Caki2 (cell line): ENCODE results near the gene MAST3. TPM values are rescaled to one million over a fixed set of nuclear protein-coding genes. Genes with fewer than 3 reads are reported as not detected.

Experiments
- DNase-seq: peaks from one replicate; pipeline ENCODE4 v3.0.0-alpha.2; 2015; ENCODE audit warnings: low read depth
- in situ Hi-C: cut with HindIII; loops from 2 replicates; pipeline ENCODE4 v1.10.0; 2016; ENCODE audit warnings: low sequenced_read_pairs, low pct_unique_long_range_greater_than_20kb, mixed read lengths
- total RNA-seq: library from RNA; depleted of rRNA; stranded (reverse); fragments of >200 nt; shearing (Covaris generic); gene quantifications from 2 replicates; pipeline ENCODE4 v1.2.3, GENCODE V29; 2014; ENCODE audit warnings: low replicate concordance; rRNA removed

Gene MAST3
- total RNA-seq, 1 experiment from 2014 or later, result 1.8 TPM

DNA sequence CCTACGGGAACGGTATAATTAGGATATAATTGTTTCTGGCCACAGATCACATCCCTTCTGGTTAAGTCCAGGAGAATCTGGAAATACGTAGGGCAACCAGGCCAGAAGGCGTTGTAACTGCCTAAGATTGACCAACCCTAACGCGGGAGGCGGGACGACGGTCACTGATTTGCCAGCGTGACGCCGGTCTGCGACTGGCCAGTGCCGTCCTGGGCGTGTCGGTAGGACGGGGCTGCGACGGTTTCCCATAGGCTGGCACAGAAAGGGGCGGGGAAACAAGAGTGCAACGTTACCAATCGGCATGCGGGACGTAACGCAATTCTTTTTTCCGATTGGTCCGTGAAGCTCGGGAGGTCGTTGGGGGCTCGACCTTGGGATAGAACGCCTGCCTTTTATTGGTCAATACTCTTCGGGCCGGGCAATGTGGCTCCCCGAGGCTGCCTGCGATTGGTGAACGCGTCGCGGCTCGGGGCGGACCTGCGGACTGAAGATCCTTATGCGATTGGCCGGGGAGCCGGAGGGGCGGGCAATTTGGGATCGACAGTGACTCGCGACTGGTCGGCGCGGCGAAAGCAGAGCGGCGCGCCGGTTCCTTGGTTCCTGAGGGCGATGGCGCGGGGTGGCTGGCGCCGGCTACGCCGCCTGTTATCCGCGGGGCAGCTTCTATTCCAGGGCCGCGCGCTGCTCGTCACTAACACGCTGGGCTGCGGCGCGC is 95.3 kb downstream of the MAST3 start, which contains the start of gene MPV17L2:
TSS of gene MPV17L2 (plus strand) at position 546 of the 715 bp plus-strand sequence. CDS start at position 610, 64 bp downstream.
- DNase-seq, result peak; percentile 100

DNA sequence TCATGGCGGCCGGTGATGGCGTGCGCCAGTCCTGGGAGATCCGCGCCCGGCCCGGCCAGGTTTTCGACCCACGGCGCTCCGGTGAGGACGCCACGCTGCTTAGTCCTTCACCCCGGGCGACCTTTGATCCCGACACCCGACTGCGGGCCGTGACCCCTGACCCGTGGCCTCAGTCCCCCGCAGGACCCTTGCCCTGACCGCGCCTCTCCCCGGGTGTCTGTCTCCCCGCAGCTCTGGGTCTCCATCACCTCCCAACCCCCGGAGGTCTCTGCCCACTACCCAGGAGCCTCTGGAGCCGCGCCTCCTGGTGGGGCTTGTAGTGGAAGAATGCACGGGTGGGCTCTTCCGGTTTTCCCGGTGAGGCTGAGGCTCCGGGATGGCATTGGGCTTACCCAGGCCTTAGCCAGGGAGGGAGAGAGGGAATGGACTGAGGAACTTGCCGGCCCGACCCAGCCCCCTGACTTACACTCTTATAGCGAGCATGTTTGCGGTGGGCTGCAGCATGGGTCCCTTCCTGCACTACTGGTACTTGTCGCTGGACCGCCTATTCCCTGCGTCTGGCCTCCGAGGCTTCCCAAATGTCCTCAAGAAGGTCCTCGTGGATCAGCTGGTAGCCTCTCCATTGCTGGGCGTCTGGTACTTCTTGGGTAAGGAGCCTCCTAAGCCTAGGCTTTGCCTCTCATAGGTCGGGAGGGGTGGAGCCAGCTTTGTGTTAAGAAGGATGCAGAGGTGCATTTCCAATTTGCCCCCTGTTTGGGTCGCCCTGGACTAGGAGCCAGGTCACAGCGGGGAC is 96.0 kb downstream of the MAST3 start:
- in situ Hi-C loops, result no loop called here

More for the DNA sequence above, 95.3 kb downstream of the MAST3 start, which contains the start of gene MPV17L2:
- in situ Hi-C loops, result no loop called here

DNA sequence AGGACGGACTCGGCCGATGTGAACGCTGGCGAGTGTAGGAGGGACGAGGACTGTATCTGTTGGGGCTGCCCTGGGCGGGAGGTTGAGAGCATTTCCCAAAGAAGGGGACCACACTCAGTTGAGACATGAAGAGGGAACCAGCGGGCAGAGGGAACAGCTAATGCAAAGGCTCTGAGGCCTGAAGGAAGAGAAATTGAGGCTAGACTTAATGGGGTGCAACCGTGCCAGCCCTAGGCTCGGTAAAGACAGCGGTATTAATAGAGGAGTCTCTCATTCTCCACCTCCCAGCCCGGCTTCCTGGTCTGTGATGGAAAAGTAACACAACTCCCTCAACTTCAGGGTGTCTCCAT is 96.6 kb downstream of the MAST3 start:
- in situ Hi-C loops, result no loop called here
- DNase-seq, result no peak

More for the DNA sequence above, 96.0 kb downstream of the MAST3 start:
- DNase-seq, result no peak

DNA sequence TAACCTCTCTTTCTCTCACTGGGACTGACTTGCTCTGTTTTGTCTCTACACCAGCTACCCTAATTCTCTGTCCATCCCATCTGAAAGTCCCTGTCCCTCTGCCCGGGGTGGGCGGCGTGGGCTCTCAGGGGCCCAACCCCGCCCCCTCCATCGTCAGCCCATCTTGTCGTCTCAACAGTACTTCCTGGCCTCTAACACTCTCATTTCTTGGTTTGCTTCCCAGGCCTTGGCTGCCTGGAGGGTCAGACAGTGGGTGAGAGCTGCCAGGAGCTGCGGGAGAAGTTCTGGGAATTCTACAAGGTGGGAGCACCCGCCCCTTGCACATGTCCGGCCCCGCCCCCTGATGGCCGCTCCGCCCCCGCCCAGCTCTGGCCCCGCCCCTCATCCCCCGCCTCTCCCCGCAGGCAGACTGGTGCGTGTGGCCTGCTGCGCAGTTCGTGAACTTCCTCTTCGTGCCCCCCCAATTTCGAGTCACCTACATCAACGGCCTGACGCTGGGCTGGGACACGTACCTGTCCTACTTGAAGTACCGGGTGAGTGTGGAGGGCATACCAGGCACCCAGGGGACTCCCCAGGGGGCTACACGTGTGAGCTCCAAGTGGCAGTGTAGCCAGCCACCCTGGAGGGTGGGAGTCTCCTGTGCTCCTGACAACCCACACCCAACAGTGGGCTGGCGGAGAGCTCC is 97.1 kb downstream of the MAST3 start:
- peak; percentile 35 for DNase-seq
- in situ Hi-C loops, result no loop called here

DNA sequence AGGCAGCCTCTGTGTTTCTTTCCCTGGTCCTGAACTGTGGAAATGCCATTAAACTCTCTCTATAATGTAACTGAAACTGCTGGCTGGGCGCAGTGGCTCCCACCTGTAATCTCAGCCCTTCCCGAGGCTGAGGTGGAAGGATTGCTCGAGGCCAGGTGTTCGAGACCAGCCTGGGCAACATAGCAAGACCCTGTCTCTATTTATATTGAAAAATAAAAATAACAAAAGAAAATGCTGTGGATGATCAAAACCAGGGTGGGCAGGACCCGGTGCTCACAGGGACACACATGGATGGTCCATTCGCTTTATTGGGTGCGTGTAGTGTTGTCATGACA is 98.9 kb downstream of the MAST3 start:
- in situ Hi-C loops, result no loop called here
- DNase-seq, result no peak

DNA sequence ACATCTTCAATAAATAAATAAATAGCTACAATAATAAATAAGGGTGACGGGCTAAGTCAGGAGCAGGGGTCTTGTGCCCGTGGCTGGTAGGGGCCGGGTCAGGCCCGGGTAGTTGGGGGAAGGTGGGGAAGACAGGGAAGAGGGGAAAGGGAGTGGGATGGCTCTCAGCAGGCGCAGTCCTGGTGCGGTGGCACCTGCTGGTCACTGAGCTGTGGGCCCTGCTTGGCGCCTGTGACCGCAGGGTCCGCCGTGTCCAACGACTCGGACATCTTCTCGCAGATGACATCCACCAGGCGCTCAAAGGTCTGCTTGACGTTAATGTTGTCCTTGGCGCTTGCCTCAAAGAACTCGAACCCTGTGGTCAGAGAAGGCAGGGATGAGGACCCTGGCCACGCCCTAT is 99.7 kb downstream of the MAST3 start:
- no peak for DNase-seq
- in situ Hi-C loops, result no loop called here

DNA sequence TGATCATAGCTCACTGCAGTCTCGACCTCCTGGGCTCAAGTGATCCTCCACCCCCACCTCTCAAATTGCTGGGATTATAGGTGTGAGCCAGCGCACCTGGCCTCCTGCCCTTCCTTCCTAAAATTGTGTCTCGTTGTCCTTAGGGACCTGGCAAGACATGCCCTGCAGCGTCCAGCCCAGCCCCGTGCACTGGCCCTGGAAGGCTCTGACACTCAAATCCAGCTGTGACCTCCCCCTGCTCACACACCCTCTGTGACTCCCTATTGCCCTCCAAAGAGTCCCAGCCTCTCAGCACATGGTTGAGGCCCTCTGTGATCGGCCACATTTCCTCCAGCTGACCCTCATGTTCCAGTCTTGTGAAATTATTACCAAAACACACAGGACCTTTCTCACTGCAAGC is 100.4 kb downstream of the MAST3 start:
- DNase-seq, result no peak
- in situ Hi-C loops, result no loop called here

DNA sequence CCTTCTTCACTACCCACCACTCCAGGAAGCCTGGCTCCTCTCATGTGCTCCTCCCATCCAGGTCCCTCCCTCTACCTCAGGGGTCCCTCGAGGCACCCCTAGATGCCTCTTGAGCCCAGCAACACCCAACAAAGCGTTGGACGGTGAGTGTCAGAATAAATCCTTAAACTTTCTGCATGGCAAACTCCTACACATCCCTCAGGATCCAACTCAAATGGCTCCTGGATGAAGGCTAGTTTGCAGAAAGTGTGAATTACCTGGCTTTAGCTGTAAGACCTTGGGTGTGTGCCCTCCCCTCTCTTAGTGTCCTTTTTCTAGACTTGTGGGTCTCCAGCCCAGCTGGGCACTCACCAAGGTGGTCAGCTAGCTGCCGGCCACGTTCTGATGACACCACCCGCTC is 100.8 kb downstream of the MAST3 start:
- in situ Hi-C loops, result no loop called here
- no peak for DNase-seq

Other genes with a start within 250 kb of the MAST3 start
- gene JAK3, start 249.8 kb upstream of the MAST3 start, total RNA-seq, result 2.5 and 5.0 TPM in 2 replicates
- gene RPL18A, start 237.9 kb upstream of the MAST3 start, total RNA-seq, result 852 and 893 TPM in 2 replicates
- gene SLC5A5, start 225.8 kb upstream of the MAST3 start, total RNA-seq, result not detected in 2 replicates
- gene CCDC124, start 164.8 kb upstream of the MAST3 start, total RNA-seq, result 204 and 270 TPM in 2 replicates
- gene KCNN1, start 130.7 kb upstream of the MAST3 start, total RNA-seq, result not detected in 2 replicates
- 57.4 and 76.7 TPM in 2 replicates for gene ARRDC2, start 89.6 kb upstream of the MAST3 start, total RNA-seq
- 0.44 TPM in 1 of 2 replicates, not detected in the other for gene IL12RB1, start 10.8 kb upstream of the MAST3 start, total RNA-seq
- 8.1 and 43.6 TPM in 2 replicates for gene PIK3R2, start 55.4 kb downstream of the MAST3 start, total RNA-seq
- gene IFI30, start 76.0 kb downstream of the MAST3 start, total RNA-seq, result 51.9 and 79.3 TPM in 2 replicates
- 10.3 and 22.3 TPM in 2 replicates for gene MPV17L2, start 95.4 kb downstream of the MAST3 start, total RNA-seq
- 0.84 TPM in 1 of 2 replicates, not detected in the other for gene RAB3A, start 106.3 kb downstream of the MAST3 start, total RNA-seq
- not detected in 2 replicates for gene PDE4C, start 128.7 kb downstream of the MAST3 start, total RNA-seq
- not detected in 2 replicates for gene IQCN, start 176.7 kb downstream of the MAST3 start, total RNA-seq
- gene JUND, start 183.8 kb downstream of the MAST3 start, total RNA-seq, result 115 and 120 TPM in 2 replicates
- gene LSM4, start 225.3 kb downstream of the MAST3 start, total RNA-seq, result 828 and 869 TPM in 2 replicates
- 15.4 and 17.8 TPM in 2 replicates for gene PGPEP1, start 242.8 kb downstream of the MAST3 start, total RNA-seq